Body of pancreas (tissue), 4 donors: ENCODE data around the gene DOK3. TPM values are rescaled to one million over a fixed set of nuclear protein-coding genes. Genes with fewer than 3 reads are reported as not detected.
A peak's percentile ranks its signal among the peaks of the same experiment; 100 is the strongest.

Experiments
- ATAC-seq: fragments of 150-250 bp; one replicate; pipeline ENCODE4 v1.9.1; 2016
- DNase-seq, 4 donors: peaks; one replicate each; pipeline ENCODE4 v3.0.0-alpha.2; 2019
- H3K27ac ChIP-seq, 4 donors: fragments of 200-600 bp; sonication (generic); 1 replicate in 3 of 4; 2 replicates in 1 of 4; pipeline versions ENCODE4 v1.5.1 to v1.6.1; 2016 to 2019; ENCODE audit warnings: mild to moderate bottlenecking in 1 of 4, mixed read lengths in 1 of 4, moderate library complexity in 1 of 4
- H3K27me3 ChIP-seq, 2 donors: fragments of 200-600 bp; sonication (generic); one replicate each; pipeline ENCODE4 v1.6.0; 2016; ENCODE audit warnings: mild to moderate bottlenecking in 1 of 2
- H3K36me3 ChIP-seq, 2 donors: fragments of 200-600 bp; sonication (generic); replicated peaks in 1 of 2; 2 replicates each; pipeline ENCODE4 v1.5.1; 2016; ENCODE audit warnings: low read depth in 2 of 2; ENCODE audit not compliant: insufficient read depth in 1 of 2
- H3K4me1 ChIP-seq: fragments of 200-600 bp; sonication (generic); one replicate; pipeline ENCODE4 v1.6.0; 2016
- H3K4me3 ChIP-seq, 2 donors: fragments of 200-600 bp; sonication (generic); 1 replicate in 1 of 2; 2 replicates in 1 of 2; pipeline ENCODE4 v1.5.1; 2016 to 2019
- H3K9me3 ChIP-seq, 3 donors: fragments of 200-600 bp; sonication (generic); 1 replicate in 2 of 3; 2 replicates in 1 of 3; pipeline ENCODE4 v1.5.1; 2016
- CTCF ChIP-seq, 7 experiments: fragments of 450-650 bp in 4 of 7; fragments of 200-600 bp in 3 of 7; sonication (generic) in 3 of 7; IDR thresholded peaks; one replicate each; pipeline ENCODE4 v1.5.1; 2016 to 2019; ENCODE audit warnings: antibody characterized with exemption in 7 of 7
- POLR2A ChIP-seq, 3 donors: fragments of 450-650 bp; IDR thresholded peaks; one replicate each; pipeline ENCODE4 v1.6.1; 2016; ENCODE audit warnings: antibody characterized with exemption in 3 of 3, mild to moderate bottlenecking in 2 of 3
- WGBS, 2 donors: methylation state at CpG; one replicate each; pipeline ENCODE4 v1.1.5; 2017; 5-methylcytosine and 5-hydroxymethylcytosine counted together
- intact Hi-C: fragments of 100-400 bp; cut with DNase I; formaldehyde crosslinking; loops from one replicate; pipeline ENCODE4 v1.15.1; 2023
- total RNA-seq, 2 donors: library from RNA; depleted of rRNA; stranded (reverse); fragments of >200 nt; gene quantifications; one replicate each; pipeline ENCODE4 v1.1.0, GENCODE V29; 2016

The DOK3 gene
- total RNA-seq, 2 donors from 2014 or later: 3.3 to 5.4 TPM

- intact Hi-C loops: no loop called here
- H3K27me3 ChIP-seq: no peaks in the 10 kb centered on the region
- 88 to 89% methylated on average over 20 to 22 of the region's 22 CpGs for whole genome bisulfite sequencing, 2 donors
- no peak for TF ChIP-seq CTCF (IDR thresholded peaks at IDR 0.05)
- TF ChIP-seq POLR2A (IDR thresholded peaks at IDR 0.05): no peak
- DNase-seq (no peak), ATAC-seq (no peak)
- no peaks in the 10 kb centered on the region for H3K36me3 ChIP-seq
- H3K4me3 ChIP-seq: no peak overlapping the region
- H3K4me1 ChIP-seq: peaks cover 7% of the 10 kb centered on the region
- H3K27ac ChIP-seq: no peak overlapping the region
- H3K9me3 ChIP-seq: no peaks in the 10 kb centered on the region
Observed at GRCh38 chr5:177483994-177484901, 25.4 kb downstream of the DOK3 start.

- intact Hi-C loops: no loop called here
- H3K9me3 ChIP-seq: no peaks in the 10 kb centered on the region
- TF ChIP-seq CTCF (IDR thresholded peaks at IDR 0.05) (no peak), POLR2A (IDR thresholded peaks at IDR 0.05) (no peak)
- no peaks in the 10 kb centered on the region for H3K27me3 ChIP-seq
- H3K27ac ChIP-seq: no peak overlapping the region
- H3K36me3 ChIP-seq: no peaks in the 10 kb centered on the region
- DNase-seq (no peak), ATAC-seq (no peak)
- peaks cover 15% of the 10 kb centered on the region for H3K4me1 ChIP-seq
- no peak overlapping the region for H3K4me3 ChIP-seq
- 96 to 100% methylated on average over 8 to 9 of the region's 9 CpGs for WGBS, 2 donors
Observed at GRCh38 chr5:177483042-177483441, 26.6 kb downstream of the DOK3 start.

- Histone ChIP-seq H3K9me3 (no peaks in the 10 kb centered on the region), H3K27me3 (no peaks in the 10 kb centered on the region), H3K36me3 (no peaks in the 10 kb centered on the region), H3K4me1 (peaks cover 15% of the 10 kb centered on the region), H3K4me3 (no peak overlapping the region), H3K27ac (no peak overlapping the region)
- TF ChIP-seq POLR2A (IDR thresholded peaks at IDR 0.05) (no peak), CTCF (IDR thresholded peaks at IDR 0.05) (no peak)
- intact Hi-C loops: no loop called here
- ATAC-seq (no peak), DNase-seq (no peak)
- 91% methylated on average over 10 of the region's 10 CpGs for WGBS, 2 donors
Observed at GRCh38 chr5:177482359-177482795, 27.2 kb downstream of the DOK3 start.

GRCh38 chr5:177479774-177480173 is 29.9 kb downstream of the DOK3 start:
- peak in 1 of 4 donors; percentile 27 for DNase-seq
- Histone ChIP-seq H3K36me3 (no peaks in the 10 kb centered on the region), H3K9me3 (no peaks in the 10 kb centered on the region), H3K27ac (peak overlapping the region in 1 of 4 donors; percentile 24), H3K4me3 (no peak overlapping the region), H3K27me3 (no peaks in the 10 kb centered on the region), H3K4me1 (peaks cover 15% of the 10 kb centered on the region)
- intact Hi-C loops: loop anchor here (10.0 kb wide), 1 partner anchor 165 kb away; the partner anchor contains the start of gene MXD3
- TF ChIP-seq POLR2A (IDR thresholded peaks at IDR 0.05) (no peak), CTCF (IDR thresholded peaks at IDR 0.05) (no peak)
- 66 to 78% methylated on average over 14 of the region's 14 CpGs for WGBS, 2 donors
- no peak for ATAC-seq
